ENCODE results near the gene PCDHGA8.

Gene PCDHGA8

GRCh38 chr5:141419074-141419880 is 26.8 kb downstream of the PCDHGA8 start:
- no peak overlapping the region for H3K4me3 ChIP-seq (ENCODE audit: low read depth, low read length)
- TF ChIP-seq, protein P1, sequence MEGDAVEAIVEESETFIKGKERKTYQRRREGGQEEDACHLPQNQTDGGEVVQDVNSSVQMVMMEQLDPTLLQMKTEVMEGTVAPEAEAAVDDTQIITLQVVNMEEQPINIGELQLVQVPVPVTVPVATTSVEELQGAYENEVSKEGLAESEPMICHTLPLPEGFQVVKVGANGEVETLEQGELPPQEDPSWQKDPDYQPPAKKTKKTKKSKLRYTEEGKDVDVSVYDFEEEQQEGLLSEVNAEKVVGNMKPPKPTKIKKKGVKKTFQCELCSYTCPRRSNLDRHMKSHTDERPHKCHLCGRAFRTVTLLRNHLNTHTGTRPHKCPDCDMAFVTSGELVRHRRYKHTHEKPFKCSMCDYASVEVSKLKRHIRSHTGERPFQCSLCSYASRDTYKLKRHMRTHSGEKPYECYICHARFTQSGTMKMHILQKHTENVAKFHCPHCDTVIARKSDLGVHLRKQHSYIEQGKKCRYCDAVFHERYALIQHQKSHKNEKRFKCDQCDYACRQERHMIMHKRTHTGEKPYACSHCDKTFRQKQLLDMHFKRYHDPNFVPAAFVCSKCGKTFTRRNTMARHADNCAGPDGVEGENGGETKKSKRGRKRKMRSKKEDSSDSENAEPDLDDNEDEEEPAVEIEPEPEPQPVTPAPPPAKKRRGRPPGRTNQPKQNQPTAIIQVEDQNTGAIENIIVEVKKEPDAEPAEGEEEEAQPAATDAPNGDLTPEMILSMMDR (IDR thresholded peaks at IDR 0.05; ENCODE audit: insufficient read depth, low read depth, low read length, missing control alignments), result no peak
- no peak for DNase-seq (ENCODE audit: low read depth)

DNA sequence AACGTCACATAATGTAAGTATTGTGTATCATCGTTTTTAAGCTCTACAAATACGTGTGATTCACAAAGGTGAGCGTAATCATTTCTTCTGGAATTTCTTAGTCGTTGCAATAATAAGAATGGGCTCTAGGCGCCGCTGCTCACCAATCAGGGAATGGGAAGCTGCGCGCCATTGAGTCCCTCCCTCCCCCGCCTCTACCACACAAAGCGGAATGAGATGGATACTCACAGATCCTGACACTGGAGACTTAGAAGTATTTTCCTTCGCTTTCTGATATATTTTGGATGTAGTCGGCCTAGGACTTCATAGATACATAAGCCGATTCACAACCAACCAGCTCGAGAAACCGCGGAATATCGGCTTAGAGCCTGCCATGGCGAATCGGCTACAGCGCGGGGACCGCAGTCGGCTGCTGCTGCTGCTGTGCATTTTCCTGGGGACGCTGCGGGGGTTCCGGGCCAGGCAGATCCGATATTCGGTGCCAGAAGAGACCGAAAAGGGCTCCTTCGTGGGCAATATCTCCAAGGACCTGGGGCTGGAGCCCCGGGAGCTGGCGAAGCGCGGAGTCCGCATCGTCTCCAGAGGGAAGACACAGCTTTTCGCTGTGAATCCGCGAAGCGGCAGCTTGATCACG is 28.5 kb downstream of the PCDHGA8 start, which contains the start of gene PCDHGA11:
PCDHGA11 (plus strand) TSS at position 197 of the 634 bp plus-strand sequence; CDS start at position 374, 177 bp downstream.
- peak; percentile 77 for DNase-seq (ENCODE audit: low read depth)
- TF ChIP-seq, protein P1 (IDR thresholded peaks at IDR 0.05; ENCODE audit: insufficient read depth, low read depth, low read length, missing control alignments), result peak; percentile 51
- peak within 1 kb of the TSS; percentile 65 for H3K4me3 ChIP-seq (ENCODE audit: low read depth, low read length)

- TF ChIP-seq, protein P1 (IDR thresholded peaks at IDR 0.05; ENCODE audit: insufficient read depth, low read depth, low read length, missing control alignments), result no peak
- peak overlapping the region; percentile 65 for H3K4me3 ChIP-seq (ENCODE audit: low read depth, low read length)
- DNase-seq (ENCODE audit: low read depth), result no peak
Observed at GRCh38 chr5:141421489-141421855, 29.0 kb downstream of the PCDHGA8 start.

- H3K4me3 ChIP-seq (ENCODE audit: low read depth, low read length), result no peak overlapping the region
- TF ChIP-seq, protein P1 (IDR thresholded peaks at IDR 0.05; ENCODE audit: insufficient read depth, low read depth, low read length, missing control alignments), result no peak
- no peak for DNase-seq (ENCODE audit: low read depth)
Observed at GRCh38 chr5:141422742-141423291, 30.4 kb downstream of the PCDHGA8 start.

GRCh38 chr5:141427783-141428426 is 35.5 kb downstream of the PCDHGA8 start:
- TF ChIP-seq, protein P1 (IDR thresholded peaks at IDR 0.05; ENCODE audit: insufficient read depth, low read depth, low read length, missing control alignments), result no peak

DNA sequence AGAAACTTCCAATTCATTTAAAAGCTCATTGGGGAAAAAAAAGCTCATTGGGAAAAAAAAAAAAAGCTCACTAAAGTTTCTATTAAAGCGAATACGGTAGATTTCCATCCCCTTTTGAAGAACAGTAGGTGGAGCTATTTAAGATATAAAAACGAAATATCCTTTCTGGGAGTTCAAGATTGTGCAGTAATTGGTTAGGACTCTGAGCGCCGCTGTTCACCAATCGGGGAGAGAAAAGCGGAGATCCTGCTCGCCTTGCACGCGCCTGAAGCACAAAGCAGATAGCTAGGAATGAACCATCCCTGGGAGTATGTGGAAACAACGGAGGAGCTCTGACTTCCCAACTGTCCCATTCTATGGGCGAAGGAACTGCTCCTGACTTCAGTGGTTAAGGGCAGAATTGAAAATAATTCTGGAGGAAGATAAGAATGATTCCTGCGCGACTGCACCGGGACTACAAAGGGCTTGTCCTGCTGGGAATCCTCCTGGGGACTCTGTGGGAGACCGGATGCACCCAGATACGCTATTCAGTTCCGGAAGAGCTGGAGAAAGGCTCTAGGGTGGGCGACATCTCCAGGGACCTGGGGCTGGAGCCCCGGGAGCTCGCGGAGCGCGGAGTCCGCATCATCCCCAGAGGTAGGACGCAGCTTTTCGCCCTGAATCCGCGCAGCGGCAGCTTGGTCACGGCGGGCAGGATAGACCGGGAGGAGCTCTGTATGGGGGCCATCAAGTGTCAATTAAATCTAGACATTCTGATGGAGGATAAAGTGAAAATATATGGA is 38.1 kb downstream of the PCDHGA8 start, which contains the start of gene PCDHGA12:
PCDHGA12 (plus strand) TSS at position 176 of the 782 bp plus-strand sequence; CDS start at position 429, 253 bp downstream.
- peak within 1 kb of the TSS; percentile 79 for H3K4me3 ChIP-seq (ENCODE audit: low read depth, low read length)
- TF ChIP-seq, protein P1 (IDR thresholded peaks at IDR 0.05; ENCODE audit: insufficient read depth, low read depth, low read length, missing control alignments), result peak; percentile 75
- peak; percentile 91 for DNase-seq (ENCODE audit: low read depth)

More at GRCh38 chr5:141427783-141428426, 35.5 kb downstream of the PCDHGA8 start:
- H3K4me3 ChIP-seq (ENCODE audit: low read depth, low read length), result no peak overlapping the region
- no peak for DNase-seq (ENCODE audit: low read depth)

Data from GM12865 (cell line).